IPS-11a (cell line): ENCODE measurements around the gene RAPGEF6.
"Not testable (repeated sequence)": the region's sequence is repeated elsewhere in the genome, so short reads cannot be mapped to it uniquely, and the experiment has no call there.

Source experiments
- H3K4me3 ChIP-seq: one replicate; pipeline ENCODE4 v1.5.1; 2013; ENCODE audit warnings: low read depth, low read length, control low read depth

Gene RAPGEF6

GRCh38 chr5:131610198-131611063, 24.6 kb downstream of the RAPGEF6 start:
- H3K4me3 ChIP-seq = no peak overlapping the region

- no peak overlapping the region for H3K4me3 ChIP-seq
Measured at GRCh38 chr5:131609774-131610173, 25.3 kb downstream of the RAPGEF6 start.

GRCh38 chr5:131608597-131608996, 26.4 kb downstream of the RAPGEF6 start:
- H3K4me3 ChIP-seq = no peak overlapping the region

- no peak overlapping the region for H3K4me3 ChIP-seq
Measured at GRCh38 chr5:131607903-131608540, 27.0 kb downstream of the RAPGEF6 start.

GRCh38 chr5:131607418-131607817, 27.6 kb downstream of the RAPGEF6 start:
- no peak overlapping the region for H3K4me3 ChIP-seq

GRCh38 chr5:131605086-131605485, 29.9 kb downstream of the RAPGEF6 start:
- H3K4me3 ChIP-seq = no peak overlapping the region

- H3K4me3 ChIP-seq = no peak overlapping the region
Measured at GRCh38 chr5:131595088-131596033, 39.7 kb downstream of the RAPGEF6 start.

GRCh38 chr5:131593921-131594320, 41.1 kb downstream of the RAPGEF6 start:
- H3K4me3 ChIP-seq = no peak overlapping the region

GRCh38 chr5:131593436-131593835, 41.6 kb downstream of the RAPGEF6 start:
- not testable (repeated sequence) for H3K4me3 ChIP-seq

GRCh38 chr5:131589510-131590348, 45.3 kb downstream of the RAPGEF6 start:
- no peak overlapping the region for H3K4me3 ChIP-seq

- H3K4me3 ChIP-seq = no peak overlapping the region
Measured at GRCh38 chr5:131587541-131587940, 47.5 kb downstream of the RAPGEF6 start.

GRCh38 chr5:131581702-131582101, 53.3 kb downstream of the RAPGEF6 start:
- no peak overlapping the region for H3K4me3 ChIP-seq

GRCh38 chr5:131579917-131580671, 54.9 kb downstream of the RAPGEF6 start:
- no peak overlapping the region for H3K4me3 ChIP-seq

GRCh38 chr5:131575660-131576227, 59.3 kb downstream of the RAPGEF6 start:
- H3K4me3 ChIP-seq = no peak overlapping the region

- no peak overlapping the region for H3K4me3 ChIP-seq
Measured at GRCh38 chr5:131571669-131572168, 63.3 kb downstream of the RAPGEF6 start.

- no peak overlapping the region for H3K4me3 ChIP-seq
Measured at GRCh38 chr5:131570757-131571156, 64.3 kb downstream of the RAPGEF6 start.

- no peak overlapping the region for H3K4me3 ChIP-seq
Measured at GRCh38 chr5:131564229-131564652, 70.8 kb downstream of the RAPGEF6 start.

- H3K4me3 ChIP-seq = no peak overlapping the region
Measured at GRCh38 chr5:131563434-131564228, 71.4 kb downstream of the RAPGEF6 start.
